Choroid plexus epithelial cell (primary cell): ENCODE results near the gene VILL.
"Not testable (repeated sequence)": the region's sequence is repeated elsewhere in the genome, so short reads cannot be mapped to it uniquely, and the experiment has no call there.

Experiments
- DNase-seq: peaks from one replicate; pipeline ENCODE4 v3.0.0-alpha.2; 2010; ENCODE audit warnings: low read depth
- H3K4me3 ChIP-seq: 2 replicates; pipeline ENCODE4 v1.5.1; 2011; ENCODE audit warnings: low read depth, mild to moderate bottlenecking, control low read depth, low read length, moderate library complexity
- CTCF ChIP-seq: conservative IDR thresholded peaks from 2 replicates; pipeline ENCODE4 v1.5.1; 2011; ENCODE audit warnings: low read depth, mild to moderate bottlenecking, control low read depth, inconsistent platforms, low read length, moderate library complexity

VILL gene

GRCh38 chr3:37968813-37969595 is 21.6 kb upstream of the VILL start:
- no peak for DNase-seq
- no peak overlapping the region for H3K4me3 ChIP-seq
- TF ChIP-seq CTCF: no peak

GRCh38 chr3:37969596-37970100 is 20.9 kb upstream of the VILL start:
- no peak for DNase-seq
- TF ChIP-seq CTCF: no peak
- no peak overlapping the region for H3K4me3 ChIP-seq

GRCh38 chr3:37970802-37971201 is 19.8 kb upstream of the VILL start:
- DNase-seq: no peak
- no peak overlapping the region for H3K4me3 ChIP-seq
- TF ChIP-seq CTCF: no peak

- no peak overlapping the region for H3K4me3 ChIP-seq
- no peak for DNase-seq
- TF ChIP-seq CTCF: no peak
Observed at GRCh38 chr3:37971467-37971866, 19.1 kb upstream of the VILL start.

- not testable (repeated sequence) for DNase-seq, H3K4me3 ChIP-seq
Observed at GRCh38 chr3:37972056-37972455, 18.5 kb upstream of the VILL start.

- no peak for TF ChIP-seq CTCF
- DNase-seq: peak; percentile 35
Observed at GRCh38 chr3:37973246-37974054, 17.1 kb upstream of the VILL start.

More at GRCh38 chr3:37973246-37974054, 17.1 kb upstream of the VILL start:
- no peak overlapping the region for H3K4me3 ChIP-seq
